Fibroblast of the aortic adventitia (primary cell): ENCODE measurements around the gene RSPRY1. TPM values are rescaled to one million over a fixed set of nuclear protein-coding genes. Genes with fewer than 3 reads are reported as not detected.

Source experiments
- DNase-seq: peaks from one replicate; pipeline ENCODE4 v3.0.0-alpha.2; 2010; ENCODE audit warnings: low read depth
- H3K4me3 ChIP-seq: 2 replicates; pipeline ENCODE4 v1.5.1; 2011; ENCODE audit warnings: low read depth, mild to moderate bottlenecking, control low read depth, low read length, moderate library complexity
- total RNA-seq: library from RNA; depleted of rRNA; stranded (reverse); fragments of >200 nt; gene quantifications from 2 replicates; pipeline ENCODE4 v1.2.3, GENCODE V29; 2012; ENCODE audit warnings: low replicate concordance
- TF ChIP-seq, protein P1 (sequence below): IDR thresholded peaks from 2 replicates; pipeline ENCODE4 v1.5.1; 2011; ENCODE audit warnings: mild to moderate bottlenecking, low read length, control low read depth, inconsistent platforms; ENCODE audit not compliant: insufficient read depth

RSPRY1 gene
- total RNA-seq, 1 donor = 49.8 TPM

DNA sequence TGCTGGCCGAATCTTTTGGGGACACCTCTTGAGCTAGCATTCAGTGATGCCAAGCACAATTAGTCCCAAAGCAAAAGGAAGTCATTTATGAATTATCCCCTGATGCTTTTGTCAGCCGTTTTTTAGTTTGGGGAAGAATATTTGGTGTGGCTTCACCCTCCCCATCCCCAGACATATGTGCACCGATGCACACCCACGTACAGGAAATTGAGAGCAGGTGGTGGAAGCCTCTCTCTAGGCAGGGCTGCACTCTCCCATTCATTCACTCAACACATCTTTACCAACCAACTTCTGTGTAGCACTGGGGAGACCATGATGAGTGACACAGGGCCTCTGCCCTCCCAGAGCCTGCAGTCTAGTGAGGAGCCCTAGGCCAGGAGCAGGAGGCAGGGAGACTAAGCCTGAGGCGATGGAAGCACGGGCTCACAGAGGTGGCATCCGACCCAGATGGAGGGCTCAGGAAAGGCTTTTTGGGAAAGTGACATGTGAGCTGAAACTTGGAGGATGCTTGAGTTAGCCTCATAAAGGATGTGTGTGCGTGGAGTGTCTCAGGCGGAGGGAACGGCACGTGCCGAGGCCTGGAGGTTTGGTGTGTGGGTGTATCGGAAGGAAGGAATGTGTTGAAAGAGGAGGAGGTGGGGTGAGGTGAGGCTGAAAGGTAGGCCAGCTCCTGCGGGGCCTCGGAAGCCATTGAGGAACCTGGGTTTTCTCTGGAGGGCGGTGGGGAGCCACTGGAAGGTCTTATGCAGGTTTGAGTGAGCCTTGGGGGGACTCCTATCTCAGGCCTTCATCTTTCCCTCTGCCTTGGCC lies 44.1 kb upstream of the RSPRY1 start:
- H3K4me3 ChIP-seq = no peak overlapping the region
- no peak for DNase-seq
- TF ChIP-seq, protein P1, sequence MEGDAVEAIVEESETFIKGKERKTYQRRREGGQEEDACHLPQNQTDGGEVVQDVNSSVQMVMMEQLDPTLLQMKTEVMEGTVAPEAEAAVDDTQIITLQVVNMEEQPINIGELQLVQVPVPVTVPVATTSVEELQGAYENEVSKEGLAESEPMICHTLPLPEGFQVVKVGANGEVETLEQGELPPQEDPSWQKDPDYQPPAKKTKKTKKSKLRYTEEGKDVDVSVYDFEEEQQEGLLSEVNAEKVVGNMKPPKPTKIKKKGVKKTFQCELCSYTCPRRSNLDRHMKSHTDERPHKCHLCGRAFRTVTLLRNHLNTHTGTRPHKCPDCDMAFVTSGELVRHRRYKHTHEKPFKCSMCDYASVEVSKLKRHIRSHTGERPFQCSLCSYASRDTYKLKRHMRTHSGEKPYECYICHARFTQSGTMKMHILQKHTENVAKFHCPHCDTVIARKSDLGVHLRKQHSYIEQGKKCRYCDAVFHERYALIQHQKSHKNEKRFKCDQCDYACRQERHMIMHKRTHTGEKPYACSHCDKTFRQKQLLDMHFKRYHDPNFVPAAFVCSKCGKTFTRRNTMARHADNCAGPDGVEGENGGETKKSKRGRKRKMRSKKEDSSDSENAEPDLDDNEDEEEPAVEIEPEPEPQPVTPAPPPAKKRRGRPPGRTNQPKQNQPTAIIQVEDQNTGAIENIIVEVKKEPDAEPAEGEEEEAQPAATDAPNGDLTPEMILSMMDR = no peak

DNA sequence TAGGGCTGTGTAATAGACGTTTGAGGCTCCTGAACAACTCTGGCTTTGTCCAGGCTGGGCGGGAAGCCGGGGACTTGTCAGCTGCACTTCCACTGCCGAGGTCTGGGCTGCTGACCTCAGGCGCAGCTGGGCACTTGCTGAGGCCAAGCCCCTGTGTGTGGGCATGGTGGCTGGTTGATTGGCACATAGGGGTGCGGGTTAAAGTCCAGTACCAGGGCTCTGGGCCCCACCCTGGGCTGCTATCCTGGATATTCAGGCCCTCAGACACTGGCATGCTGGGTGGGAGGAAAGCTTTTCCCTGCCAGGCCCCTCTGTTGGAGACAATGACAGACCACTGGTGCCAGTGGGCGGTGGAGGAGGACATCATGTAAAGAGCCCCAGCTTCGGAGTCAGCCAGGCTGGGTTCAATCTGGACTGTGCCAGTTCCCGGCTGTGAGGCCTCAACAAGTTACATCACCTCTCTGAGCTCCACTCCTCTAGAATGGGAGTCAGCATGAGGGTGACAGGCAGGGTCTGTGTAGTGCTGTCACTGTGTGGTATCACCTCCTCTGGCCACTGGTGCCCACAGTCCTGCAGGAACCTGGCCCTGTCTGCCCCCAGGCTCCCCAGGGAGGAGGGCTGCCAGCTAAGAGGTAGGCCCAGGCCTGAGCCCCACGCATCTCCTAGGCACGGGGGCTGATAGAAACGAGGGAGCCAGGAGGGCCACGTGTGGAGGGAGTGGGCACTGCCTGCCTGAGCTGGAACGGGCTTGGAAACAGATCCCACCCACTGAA lies 42.8 kb upstream of the RSPRY1 start:
- TF ChIP-seq, protein P1 = no peak
- no peak for DNase-seq

DNA sequence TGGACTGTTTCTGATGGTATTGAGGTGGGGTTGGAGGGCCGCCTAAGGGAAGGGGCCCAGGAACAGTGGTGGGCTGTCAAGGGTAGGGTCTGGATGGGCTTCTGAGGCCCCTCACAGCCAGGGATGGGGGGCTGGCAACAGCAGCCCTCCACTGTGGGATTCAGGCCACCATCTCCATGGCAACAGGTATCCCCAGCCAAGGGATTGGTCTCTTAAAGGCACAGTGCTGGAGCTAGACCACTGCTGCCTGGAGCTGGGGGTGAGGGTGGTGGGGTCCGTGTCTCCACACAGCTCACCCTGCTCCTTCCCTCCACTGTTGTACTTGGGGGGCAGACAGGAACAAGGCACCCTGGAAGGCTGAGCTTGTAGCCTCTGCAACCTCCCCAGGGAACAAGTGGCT lies 42.1 kb upstream of the RSPRY1 start:
- TF ChIP-seq, protein P1 = no peak
- DNase-seq = no peak
- H3K4me3 ChIP-seq = no peak overlapping the region

More for the DNA sequence above, 42.8 kb upstream of the RSPRY1 start:
- no peak overlapping the region for H3K4me3 ChIP-seq

DNA sequence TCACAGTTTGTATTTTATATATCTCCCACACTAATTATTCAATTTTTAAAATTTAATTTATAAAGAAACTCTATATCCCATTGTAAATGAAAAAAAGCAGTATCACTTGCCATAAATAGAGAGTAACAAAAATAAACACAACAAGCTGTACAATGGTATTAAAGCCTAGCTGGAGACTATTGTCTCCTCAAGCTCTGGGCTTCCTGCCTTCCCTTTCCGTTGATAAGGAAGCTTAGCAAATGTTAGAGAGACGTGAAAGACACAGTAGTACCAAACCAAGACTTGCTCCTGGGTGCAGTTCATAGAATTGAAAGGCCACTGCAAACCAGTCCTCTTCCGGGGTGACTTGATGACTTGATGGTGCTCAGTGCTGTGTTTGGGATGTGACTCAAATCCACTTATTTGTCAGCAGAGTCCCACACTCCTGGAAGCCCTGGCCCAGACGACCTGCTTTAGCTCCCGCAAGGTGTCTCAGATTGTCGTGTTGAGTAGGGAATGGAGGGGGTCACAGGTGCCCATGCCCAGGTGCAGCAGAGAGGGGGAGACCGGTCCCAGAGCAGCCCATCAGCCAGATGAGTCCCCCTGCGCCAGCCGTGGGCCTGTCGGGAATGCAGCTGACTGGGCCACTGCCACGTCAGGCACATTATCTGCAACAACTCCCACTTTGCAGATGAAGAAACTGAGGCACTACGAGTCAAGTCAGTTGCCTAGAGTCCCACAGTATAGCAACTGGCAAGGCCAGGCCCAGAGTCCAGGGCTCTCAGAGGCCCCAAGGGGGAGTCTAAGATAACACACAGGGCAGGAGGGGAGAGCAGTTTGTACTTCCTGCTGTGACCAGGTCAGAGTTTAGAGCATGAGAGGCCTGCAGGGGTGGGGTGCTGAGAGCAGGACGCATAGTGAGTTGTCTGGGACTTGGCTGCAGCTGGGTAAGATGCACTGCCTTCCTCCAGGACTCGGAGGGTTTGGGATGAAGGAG lies 40.8 kb upstream of the RSPRY1 start:
- peak; percentile 55 for DNase-seq
- no peak overlapping the region for H3K4me3 ChIP-seq
- TF ChIP-seq, protein P1 = no peak

DNA sequence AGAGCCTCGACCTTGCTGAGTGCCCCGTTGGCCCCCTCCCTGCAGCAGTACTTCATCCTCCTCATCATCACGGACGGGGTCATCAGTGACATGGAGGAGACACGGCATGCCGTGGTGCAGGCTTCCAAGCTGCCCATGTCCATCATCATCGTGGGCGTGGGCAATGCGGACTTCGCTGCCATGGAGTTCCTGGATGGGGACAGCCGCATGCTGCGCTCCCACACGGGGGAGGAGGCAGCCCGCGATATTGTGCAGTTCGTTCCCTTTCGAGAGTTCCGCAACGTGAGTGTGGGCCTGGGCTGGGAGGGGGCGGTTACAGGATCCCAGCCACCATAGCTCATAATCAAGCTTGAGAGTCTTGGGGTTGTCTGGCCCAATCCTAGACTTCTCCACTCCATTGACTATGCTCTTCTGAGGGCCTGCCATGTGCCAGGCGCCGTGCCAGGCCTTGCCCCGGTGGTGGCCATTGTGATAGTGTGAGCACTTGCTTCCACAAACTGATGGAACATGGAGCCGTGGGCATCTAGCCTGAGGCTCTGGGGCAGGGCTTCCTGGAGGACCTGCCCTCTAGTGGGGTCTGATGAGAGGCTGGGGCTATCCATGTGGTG lies 40.0 kb upstream of the RSPRY1 start:
- H3K4me3 ChIP-seq = no peak overlapping the region
- DNase-seq = no peak
- TF ChIP-seq, protein P1 = no peak

DNA sequence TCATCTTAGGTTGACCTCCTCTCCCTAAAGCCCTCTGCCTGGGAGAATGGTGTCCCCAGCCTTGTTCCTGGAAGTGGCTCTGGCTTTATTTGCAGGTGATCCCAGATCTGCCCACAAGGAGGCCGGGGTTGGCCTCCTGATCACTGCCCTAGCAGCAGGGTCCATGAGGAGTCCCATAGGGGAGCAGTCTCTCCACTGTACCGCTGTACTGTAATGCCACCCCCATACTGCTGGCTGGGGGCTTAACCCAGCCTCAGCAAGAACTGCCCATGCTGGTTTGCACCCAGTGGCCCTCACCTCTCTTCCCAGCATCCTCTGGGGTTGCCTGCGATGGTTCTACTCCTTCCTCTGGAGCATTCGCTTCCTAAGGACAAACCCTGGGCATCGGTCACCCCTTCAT lies 39.4 kb upstream of the RSPRY1 start:
- no peak overlapping the region for H3K4me3 ChIP-seq
- TF ChIP-seq, protein P1 = no peak
- DNase-seq = no peak
